NCI-H1092 treated with DMSO at 0.1 percent for 48 hours (cell line): ENCODE results near the gene SPATA31A3.
"Not testable (repeated sequence)": the region's sequence is repeated elsewhere in the genome, so short reads cannot be mapped to it uniquely, and the experiment has no call there.

ENCODE experiments used
- DNase-seq: peaks from one replicate; lab custom pipeline; 2025; lab: John Stamatoyannopoulos, UW

The SPATA31A3 gene

DNA sequence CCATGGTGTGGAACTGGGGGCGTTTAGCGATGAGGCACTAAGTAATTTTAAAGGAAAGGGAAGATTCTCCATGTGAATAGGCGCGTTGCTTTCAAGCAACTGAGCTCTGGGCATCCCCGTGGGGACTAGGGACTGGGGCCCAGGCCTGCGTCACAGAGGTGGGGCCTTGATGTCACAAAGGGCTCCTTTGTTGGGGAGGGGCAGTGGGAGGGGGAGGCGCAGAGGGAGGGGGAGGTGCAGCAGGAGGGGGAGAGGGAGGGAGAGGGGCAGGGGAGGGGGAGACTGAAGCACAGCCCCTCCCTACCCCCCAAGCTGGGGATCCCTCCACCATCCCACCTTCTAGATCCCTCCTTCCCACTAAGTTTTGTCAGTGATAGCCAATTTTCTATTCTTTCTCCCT is at the start of gene SPATA31A3:
Gene SPATA31A3, minus strand, starts transcription at position 101 of the 400 bp plus-strand sequence. Its CDS starts 29 bp downstream, at position 72.
- DNase-seq: not testable (repeated sequence)

GRCh38 chr9:66952576-66952975 is 39.8 kb downstream of the SPATA31A3 start:
- DNase-seq: not testable (repeated sequence)

DNA sequence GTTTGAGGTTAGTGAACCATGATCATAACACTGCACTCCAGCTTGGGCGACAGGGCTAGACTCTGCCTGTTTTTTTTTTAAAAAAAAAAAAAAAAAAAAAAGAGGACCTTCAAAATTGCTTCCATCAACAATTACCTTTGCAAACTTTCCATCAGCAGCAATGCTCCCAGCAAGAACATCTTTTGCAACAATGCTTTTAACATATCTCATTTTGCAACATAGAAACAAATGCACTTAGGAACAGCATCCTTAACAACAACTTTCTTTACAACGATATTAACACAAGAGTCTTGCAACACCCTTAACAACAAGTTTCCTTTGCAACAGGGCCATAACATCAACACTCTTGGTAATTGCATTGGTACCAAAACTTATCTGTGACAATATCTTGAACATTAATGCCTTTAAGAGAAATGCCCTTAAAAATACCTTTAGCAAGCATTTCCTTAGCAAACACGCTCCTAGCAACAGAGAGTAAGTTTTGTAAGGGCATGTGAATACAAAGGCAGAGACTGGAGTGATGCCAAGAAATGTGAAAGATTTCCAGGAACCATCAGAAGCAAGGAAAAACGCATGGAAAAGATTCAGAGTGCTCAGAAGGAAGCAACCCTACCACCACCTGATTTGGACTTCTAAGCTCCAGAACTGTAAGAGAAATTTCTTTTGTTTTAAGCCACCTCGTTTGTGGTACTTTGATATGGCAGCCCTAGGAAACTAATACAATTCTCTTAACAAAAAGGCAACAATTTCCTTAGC is 49.8 kb downstream of the SPATA31A3 start:
- DNase-seq: not testable (repeated sequence)

DNA sequence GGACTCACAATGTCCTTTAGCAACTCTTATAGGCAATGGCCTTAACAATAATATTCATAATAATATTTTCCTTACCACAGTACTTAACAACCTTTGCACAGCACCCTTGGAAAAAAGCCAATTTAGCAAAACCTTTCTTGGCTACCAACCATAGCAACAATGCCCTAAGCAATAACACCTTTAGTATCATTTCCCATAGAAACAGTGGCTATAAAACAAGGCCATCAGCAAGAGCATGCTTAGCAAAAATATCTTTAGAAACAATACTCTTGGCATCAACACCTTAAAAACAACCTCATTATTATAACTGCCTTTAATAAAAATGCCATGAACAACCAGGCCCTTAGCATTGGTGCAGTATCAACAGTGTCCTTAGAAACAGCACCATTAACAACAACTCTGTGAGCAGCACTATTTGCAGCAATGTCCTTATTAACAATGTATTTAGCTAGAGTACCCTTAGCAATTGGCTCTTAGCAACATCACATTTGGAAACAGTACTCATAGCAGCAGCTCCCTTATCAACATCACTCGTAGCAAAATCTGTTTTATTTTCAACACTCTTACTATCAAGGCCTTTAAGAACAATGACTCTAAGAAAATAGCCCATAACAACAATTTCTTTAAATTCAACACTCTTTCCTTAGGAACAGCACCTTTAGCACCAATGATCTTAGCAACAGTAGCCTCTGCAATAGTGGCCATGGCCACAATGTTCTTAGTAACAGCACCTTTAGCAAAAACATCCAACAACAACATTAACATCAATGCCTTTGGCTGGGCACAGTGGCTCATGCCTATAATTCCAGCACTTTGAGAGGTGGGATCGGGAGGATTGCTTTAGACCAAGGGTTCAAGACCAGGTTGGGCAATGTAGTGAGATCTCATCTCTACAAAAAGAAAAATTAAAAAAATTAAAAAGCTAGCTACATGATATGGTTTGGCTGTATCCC is 52.2 kb downstream of the SPATA31A3 start:
- DNase-seq: not testable (repeated sequence)

DNA sequence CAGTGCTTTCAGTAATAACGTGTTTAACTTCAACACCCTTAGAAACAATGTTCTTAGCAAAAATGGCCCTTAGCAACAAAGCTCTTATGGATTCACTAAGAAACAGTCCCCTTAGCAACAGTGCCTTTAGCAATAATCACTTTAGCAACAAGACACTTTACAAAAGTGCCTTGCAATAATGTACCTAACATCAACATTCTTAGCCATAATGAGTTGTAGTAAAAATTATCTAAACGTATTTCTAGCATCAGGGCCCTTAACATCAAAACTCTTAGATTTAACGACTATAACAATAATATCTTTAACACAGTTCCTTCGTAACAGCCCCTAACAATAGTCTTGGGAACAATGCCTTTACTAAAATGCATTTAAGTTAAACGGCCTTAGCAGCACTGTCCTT is 54.0 kb downstream of the SPATA31A3 start:
- DNase-seq: not testable (repeated sequence)

GRCh38 chr9:66937662-66938061 is 54.7 kb downstream of the SPATA31A3 start:
- not testable (repeated sequence) for DNase-seq
